Placental pericyte (primary cell): ENCODE results near the gene PRAME. TPM values are rescaled to one million over a fixed set of nuclear protein-coding genes. Genes with fewer than 3 reads are reported as not detected.

ENCODE experiments used
- small RNA-seq: library from RNA; depleted of rRNA; stranded (forward); fragments of <200 nt; gene quantifications from one replicate; pipeline ENCODE3, GENCODE V24; 2012; ENCODE audit warnings: low replicate concordance
- total RNA-seq: library from RNA; depleted of rRNA; stranded (reverse); fragments of >200 nt; gene quantifications from 2 replicates; pipeline ENCODE4 v1.2.3, GENCODE V29; 2012

Gene PRAME
- 0.14 and 0.44 TPM in 2 replicates for total RNA-seq

GRCh38 chr22:22558972-22559603 lies at the start of gene PRAME:
PRAME (minus strand) TSS chr22:22559265; CDS start chr22:22556832, 2,433 bp downstream.

GRCh38 chr22:22520020-22520656 lies 38.9 kb downstream of the PRAME start, which contains the start of gene ZNF280A:
ZNF280A (minus strand) TSS chr22:22520270; CDS start chr22:22515630, 4,640 bp downstream.

GRCh38 chr22:22508274-22509176 lies 50.5 kb downstream of the PRAME start, which contains the start of gene ZNF280B:
ZNF280B (minus strand) TSS chr22:22508742; CDS start chr22:22489398, 19,344 bp downstream.

Small RNAs within 50 kb of the gene (small RNA-seq; reads per million reads assigned to genes)
- gene IGLV2-34: not detected

Other genes starting within 250 kb of the PRAME start
- 1.6 and 2.0 TPM in 2 replicates for gene ZNF280B, start 50.5 kb downstream of the PRAME start, total RNA-seq
- gene ZNF280A, start 39.0 kb downstream of the PRAME start, total RNA-seq: 0.72 and 1.3 TPM in 2 replicates
- gene GGTLC2, start 85.3 kb upstream of the PRAME start, total RNA-seq: not detected in 2 replicates